Measurements from ENCODE around the gene NTSR1. TPM values are rescaled to one million over a fixed set of nuclear protein-coding genes. Genes with fewer than 3 reads are reported as not detected.

Gene NTSR1
- total and polyA plus RNA-seq, 2 of the 8 experiments (the other 6 are each of a cell fraction or from before 2014, with no cell fraction given): 0.53 to 0.89 TPM

DNA sequence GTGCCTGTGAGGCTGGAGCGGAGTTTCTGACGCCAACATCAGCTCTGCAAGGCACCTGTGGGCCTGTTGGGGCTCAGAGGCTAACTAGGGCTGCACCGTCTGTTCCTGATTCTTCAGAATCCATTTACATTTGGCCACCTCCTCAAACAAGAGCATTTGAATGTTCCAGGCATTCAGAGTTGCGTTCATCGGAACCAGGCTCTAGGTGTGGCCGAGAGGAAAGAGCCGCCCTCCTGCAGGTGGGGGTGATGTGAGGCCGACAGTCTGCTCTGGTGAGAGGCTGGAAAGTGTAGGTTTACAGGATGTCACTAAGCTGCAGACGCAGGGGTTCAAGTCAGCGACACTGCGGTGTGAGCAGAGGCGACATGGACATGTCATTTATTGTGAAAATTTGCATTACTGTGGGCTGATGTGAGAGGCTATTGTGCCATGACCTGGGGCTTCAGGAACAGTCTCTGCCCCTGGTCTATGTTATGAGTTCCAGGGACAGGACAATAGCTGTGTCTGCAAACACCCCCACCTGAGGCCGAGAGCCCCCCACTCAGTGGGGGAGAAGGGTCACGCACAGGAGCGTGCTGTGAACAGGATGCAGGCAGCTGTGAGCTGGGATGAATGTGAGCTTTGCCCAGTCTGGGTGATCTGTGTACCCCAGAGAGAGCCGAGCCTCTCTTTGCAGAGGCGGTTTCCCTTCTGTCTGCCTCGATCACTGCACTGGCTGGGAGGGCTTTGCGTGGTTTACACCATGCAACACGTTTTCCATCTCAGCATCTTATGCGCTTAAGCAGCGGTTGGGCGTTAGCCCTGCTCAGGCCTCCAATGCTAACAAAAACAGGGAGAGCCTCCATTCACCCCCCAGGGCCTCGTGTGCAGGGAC lies 45.3 kb upstream of the NTSR1 start (continued):
- no peak for TF ChIP-seq SP1 (IDR thresholded peaks at IDR 0.05; ENCODE audit: low read depth, low read length)
- no peak for TF ChIP-seq ZNF274 (IDR thresholded peaks at IDR 0.05; ENCODE audit: borderline replicate concordance, extremely low read depth, low read length)
- TF ChIP-seq BCL11A (IDR thresholded peaks at IDR 0.05; ENCODE audit: low read depth in 2 of 2, low read length in 2 of 2): no peak
